ENCODE data around the gene EXOC1.

DNA sequence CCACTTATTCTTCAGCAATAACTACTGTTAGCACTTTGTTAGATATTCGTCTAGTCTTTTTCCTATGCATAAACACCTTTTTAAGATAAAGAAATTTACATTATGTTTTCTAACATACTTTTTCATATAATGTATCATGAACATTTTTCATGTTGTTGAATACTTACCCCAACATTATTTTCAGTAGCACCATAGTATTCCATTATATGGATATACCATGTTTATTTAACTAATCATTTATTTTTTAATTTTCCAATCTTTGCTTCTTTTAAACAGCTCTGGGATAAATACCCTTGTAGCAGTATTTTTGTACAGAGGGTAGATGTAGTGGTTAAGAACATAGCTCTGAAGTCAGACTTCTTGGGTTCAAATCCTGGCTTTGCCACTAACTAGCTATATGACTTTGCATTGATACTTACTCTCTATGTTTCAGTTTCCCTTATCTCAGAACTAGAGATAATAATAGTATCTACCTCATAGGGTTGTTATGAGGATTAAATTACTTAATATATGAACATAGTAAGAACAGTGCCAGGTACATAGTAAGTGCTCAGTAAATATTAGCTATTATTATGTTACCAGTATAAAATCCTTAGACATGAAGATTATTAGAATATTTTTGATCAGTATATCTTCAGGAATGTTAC, 11.3 kb downstream of the EXOC1 start:
- TF ChIP-seq EP300 (IDR thresholded peaks at IDR 0.05; ENCODE audit: borderline replicate concordance) (no peak), CEBPB (IDR thresholded peaks at IDR 0.05) (no peak), TCF12 (IDR thresholded peaks at IDR 0.05; ENCODE audit: low read depth) (no peak), TAF1 (IDR thresholded peaks at IDR 0.05; ENCODE audit: low read depth) (no peak), RAD21 (IDR thresholded peaks at IDR 0.05; ENCODE audit: low read depth) (no peak), TEAD4 (IDR thresholded peaks at IDR 0.05) (no peak), EGR1 (IDR thresholded peaks at IDR 0.05) (no peak), CREB1 (IDR thresholded peaks at IDR 0.05; ENCODE audit: low read depth) (no peak), YY1 (IDR thresholded peaks at IDR 0.05; ENCODE audit: low read depth) (no peak)
- TF ChIP-seq, protein P1, sequence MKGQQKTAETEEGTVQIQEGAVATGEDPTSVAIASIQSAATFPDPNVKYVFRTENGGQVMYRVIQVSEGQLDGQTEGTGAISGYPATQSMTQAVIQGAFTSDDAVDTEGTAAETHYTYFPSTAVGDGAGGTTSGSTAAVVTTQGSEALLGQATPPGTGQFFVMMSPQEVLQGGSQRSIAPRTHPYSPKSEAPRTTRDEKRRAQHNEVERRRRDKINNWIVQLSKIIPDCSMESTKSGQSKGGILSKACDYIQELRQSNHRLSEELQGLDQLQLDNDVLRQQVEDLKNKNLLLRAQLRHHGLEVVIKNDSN (IDR thresholded peaks at IDR 0.05) = no peak
- TF ChIP-seq, protein P2, sequence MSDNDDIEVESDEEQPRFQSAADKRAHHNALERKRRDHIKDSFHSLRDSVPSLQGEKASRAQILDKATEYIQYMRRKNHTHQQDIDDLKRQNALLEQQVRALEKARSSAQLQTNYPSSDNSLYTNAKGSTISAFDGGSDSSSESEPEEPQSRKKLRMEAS (IDR thresholded peaks at IDR 0.05) = no peak
- TF ChIP-seq, protein P3, sequence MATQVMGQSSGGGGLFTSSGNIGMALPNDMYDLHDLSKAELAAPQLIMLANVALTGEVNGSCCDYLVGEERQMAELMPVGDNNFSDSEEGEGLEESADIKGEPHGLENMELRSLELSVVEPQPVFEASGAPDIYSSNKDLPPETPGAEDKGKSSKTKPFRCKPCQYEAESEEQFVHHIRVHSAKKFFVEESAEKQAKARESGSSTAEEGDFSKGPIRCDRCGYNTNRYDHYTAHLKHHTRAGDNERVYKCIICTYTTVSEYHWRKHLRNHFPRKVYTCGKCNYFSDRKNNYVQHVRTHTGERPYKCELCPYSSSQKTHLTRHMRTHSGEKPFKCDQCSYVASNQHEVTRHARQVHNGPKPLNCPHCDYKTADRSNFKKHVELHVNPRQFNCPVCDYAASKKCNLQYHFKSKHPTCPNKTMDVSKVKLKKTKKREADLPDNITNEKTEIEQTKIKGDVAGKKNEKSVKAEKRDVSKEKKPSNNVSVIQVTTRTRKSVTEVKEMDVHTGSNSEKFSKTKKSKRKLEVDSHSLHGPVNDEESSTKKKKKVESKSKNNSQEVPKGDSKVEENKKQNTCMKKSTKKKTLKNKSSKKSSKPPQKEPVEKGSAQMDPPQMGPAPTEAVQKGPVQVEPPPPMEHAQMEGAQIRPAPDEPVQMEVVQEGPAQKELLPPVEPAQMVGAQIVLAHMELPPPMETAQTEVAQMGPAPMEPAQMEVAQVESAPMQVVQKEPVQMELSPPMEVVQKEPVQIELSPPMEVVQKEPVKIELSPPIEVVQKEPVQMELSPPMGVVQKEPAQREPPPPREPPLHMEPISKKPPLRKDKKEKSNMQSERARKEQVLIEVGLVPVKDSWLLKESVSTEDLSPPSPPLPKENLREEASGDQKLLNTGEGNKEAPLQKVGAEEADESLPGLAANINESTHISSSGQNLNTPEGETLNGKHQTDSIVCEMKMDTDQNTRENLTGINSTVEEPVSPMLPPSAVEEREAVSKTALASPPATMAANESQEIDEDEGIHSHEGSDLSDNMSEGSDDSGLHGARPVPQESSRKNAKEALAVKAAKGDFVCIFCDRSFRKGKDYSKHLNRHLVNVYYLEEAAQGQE (IDR thresholded peaks at IDR 0.05; ENCODE audit: low read depth) = no peak
